ENCODE data around the gene ZNF705A.
"Not testable (repeated sequence)": the region's sequence is repeated elsewhere in the genome, so short reads cannot be mapped to it uniquely, and the experiment has no call there.

- TF ChIP-seq POLR2A, CTCF, POLR2AphosphoS5 (IDR thresholded peaks at IDR 0.05): not testable (repeated sequence)
Observed at GRCh38 chr12:8223646-8224045, 66.8 kb downstream of the ZNF705A start.

All from prostate gland (tissue), 2 donors.